GM12875 (cell line): ENCODE data around the gene SH3PXD2A.

Source experiments
- H3K4me3 ChIP-seq: one replicate; pipeline ENCODE4 v1.5.1; 2011; ENCODE audit warnings: low read depth, low read length, control low read depth
- CTCF ChIP-seq: IDR thresholded peaks from 2 replicates; pipeline ENCODE4 v1.5.1; 2011; ENCODE audit warnings: low read depth, mild to moderate bottlenecking, control low read depth, inconsistent platforms, low read length, moderate library complexity, borderline replicate concordance; ENCODE audit not compliant: insufficient read depth

The SH3PXD2A gene

GRCh38 chr10:103868200-103868599 lies 12.8 kb upstream of the SH3PXD2A start:
- no peak overlapping the region for H3K4me3 ChIP-seq
- TF ChIP-seq CTCF: no peak

GRCh38 chr10:103861505-103861904 lies 6.1 kb upstream of the SH3PXD2A start:
- TF ChIP-seq CTCF: no peak
- no peak overlapping the region for H3K4me3 ChIP-seq

GRCh38 chr10:103859161-103860086 lies 4.0 kb upstream of the SH3PXD2A start:
- peak; percentile 66 for TF ChIP-seq CTCF

DNA sequence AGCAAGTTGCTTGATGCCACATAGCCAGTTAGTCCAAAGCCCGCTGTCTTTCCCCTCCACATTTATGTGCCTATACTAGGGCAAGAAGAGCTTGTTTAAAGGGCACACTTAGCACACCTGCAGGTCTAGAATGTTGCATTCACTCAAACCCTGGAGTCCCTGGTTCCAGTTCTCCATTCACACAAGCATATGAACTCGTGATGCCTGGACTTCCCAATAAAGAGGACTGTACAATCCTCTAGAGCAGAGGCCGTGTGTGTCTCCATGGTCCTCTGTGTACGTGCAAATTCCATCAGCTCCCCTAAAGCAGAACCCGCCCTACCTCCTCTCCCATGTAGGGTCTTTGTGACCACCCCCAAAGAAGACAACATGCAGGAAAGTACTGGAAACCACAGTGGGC lies 3.0 kb upstream of the SH3PXD2A start:
- no peak for TF ChIP-seq CTCF
- H3K4me3 ChIP-seq: no peak overlapping the region

More at GRCh38 chr10:103859161-103860086, 4.0 kb upstream of the SH3PXD2A start:
- H3K4me3 ChIP-seq: no peak overlapping the region

- H3K4me3 ChIP-seq: no peak overlapping the region
- no peak for TF ChIP-seq CTCF
Measured at GRCh38 chr10:103856797-103857170, 1.4 kb upstream of the SH3PXD2A start.

- no peak overlapping the region for H3K4me3 ChIP-seq
- no peak for TF ChIP-seq CTCF
Measured at GRCh38 chr10:103855852-103856796, 748 bp upstream of the SH3PXD2A start.
